ENCODE data around the gene PRRX2. TPM values are rescaled to one million over a fixed set of nuclear protein-coding genes. Genes with fewer than 3 reads are reported as not detected.
A peak's percentile ranks its signal among the peaks of the same experiment; 100 is the strongest.

Gene PRRX2
- total RNA-seq, 6 donors from 2014 or later: 0.61 to 5.8 (median 1.3) TPM; not detected in 3

DNA sequence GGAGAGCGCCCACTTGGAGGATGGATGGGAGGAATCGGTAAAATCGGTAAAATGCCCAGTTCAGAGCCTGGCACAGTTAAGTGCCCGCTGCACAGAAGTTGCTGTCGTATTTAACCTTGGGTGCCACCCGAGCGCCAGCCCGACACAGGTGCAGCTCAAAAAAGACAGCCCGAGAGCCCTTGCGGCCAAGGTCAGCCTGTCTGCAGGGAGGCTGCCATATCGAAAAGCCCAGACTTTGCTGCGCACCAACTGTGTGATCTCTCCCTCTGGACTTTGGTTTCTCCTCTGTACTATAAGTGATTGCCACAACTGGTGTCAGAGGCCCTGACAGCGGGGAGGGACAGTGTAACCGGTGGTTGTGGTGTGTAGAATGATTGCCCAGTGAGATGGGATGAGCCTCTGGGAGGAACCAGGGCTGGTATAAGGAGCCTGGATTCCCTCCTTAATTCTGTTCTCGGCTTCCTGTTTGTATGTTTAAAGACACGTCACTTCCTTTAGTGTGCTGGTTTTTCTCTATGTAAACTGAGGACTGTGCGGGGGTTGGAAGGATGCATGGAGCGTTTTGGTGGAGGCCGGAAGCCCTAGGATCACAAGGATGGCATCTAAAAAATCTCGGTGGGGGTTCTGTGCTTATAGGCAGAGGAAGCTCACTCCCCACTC, 38.7 kb upstream of the PRRX2 start:
- Histone ChIP-seq H3K27me3 (no peaks in the 10 kb centered on the region), H3K36me3 (peaks cover 0 to 2% (median 0%) of the 10 kb centered on the region in 4 donors), H3K9me3 (no peaks in the 10 kb centered on the region), H3K4me3 (peak overlapping the region; percentile 80 to 89 (median 86)), H3K4me1 (peaks cover 23 to 70% (median 36%) of the 10 kb centered on the region in 4 donors), H3K27ac (peak overlapping the region; percentile 92 to 94 (median 94))
- peak; percentile 1 to 37 for ATAC-seq (ENCODE audit: low FRiP score in 2 of 2)
- no peak for TF ChIP-seq POLR2A (IDR thresholded peaks at IDR 0.05)
- TF ChIP-seq EP300 (IDR thresholded peaks at IDR 0.05): no peak
- TF ChIP-seq POLR2AphosphoS5 (IDR thresholded peaks at IDR 0.05): no peak
- TF ChIP-seq, protein P1, sequence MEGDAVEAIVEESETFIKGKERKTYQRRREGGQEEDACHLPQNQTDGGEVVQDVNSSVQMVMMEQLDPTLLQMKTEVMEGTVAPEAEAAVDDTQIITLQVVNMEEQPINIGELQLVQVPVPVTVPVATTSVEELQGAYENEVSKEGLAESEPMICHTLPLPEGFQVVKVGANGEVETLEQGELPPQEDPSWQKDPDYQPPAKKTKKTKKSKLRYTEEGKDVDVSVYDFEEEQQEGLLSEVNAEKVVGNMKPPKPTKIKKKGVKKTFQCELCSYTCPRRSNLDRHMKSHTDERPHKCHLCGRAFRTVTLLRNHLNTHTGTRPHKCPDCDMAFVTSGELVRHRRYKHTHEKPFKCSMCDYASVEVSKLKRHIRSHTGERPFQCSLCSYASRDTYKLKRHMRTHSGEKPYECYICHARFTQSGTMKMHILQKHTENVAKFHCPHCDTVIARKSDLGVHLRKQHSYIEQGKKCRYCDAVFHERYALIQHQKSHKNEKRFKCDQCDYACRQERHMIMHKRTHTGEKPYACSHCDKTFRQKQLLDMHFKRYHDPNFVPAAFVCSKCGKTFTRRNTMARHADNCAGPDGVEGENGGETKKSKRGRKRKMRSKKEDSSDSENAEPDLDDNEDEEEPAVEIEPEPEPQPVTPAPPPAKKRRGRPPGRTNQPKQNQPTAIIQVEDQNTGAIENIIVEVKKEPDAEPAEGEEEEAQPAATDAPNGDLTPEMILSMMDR (IDR thresholded peaks at IDR 0.05): no peak
- 2 to 9% methylated on average over 11 to 19 of the region's 20 CpGs for WGBS, 2 donors
- no peak for DNase-seq

DNA sequence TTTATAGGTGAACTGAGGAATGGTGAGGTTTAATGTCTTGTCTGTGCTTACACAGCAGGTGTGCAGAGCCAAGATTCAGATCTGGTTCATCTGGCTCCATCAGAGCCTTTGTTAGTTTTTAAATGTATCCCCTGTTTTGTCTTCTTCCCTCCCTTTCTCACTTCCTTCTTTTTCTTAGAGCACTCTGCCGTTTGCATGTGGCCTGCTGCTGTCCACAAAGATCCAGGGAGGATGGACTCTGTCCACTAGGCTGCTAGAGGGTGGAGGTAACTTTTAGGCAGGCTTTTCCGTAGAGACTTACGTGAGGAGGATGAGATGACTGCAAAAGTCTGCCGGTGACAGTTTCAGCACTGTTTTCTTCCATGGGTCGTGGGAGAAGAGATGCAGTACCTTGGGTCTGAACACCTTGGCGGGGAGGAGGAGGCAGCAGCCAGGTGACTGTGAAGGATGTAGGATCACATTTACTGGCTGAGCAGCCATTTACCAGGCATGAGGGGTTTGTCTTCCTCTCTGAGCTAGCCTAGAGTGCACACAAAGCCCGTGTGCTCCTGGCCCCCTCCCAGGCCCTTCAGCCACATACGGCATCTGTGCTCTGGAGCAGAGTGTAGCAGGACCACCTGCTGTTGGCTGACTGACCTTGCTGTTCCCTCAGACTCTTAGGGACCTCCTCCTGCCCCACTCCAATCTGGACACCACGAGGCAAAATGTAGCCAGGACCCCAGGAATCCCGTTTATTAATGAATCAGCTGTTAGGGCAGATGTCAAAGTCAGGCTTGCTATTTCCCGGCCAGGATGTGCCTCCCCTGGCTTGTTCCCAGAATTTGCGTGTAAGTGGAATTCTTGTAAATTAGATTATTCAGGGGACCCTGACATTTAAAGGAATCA, 37.6 kb upstream of the PRRX2 start:
- H3K36me3 ChIP-seq: peaks cover 0 to 10% (median 6%) of the 10 kb centered on the region in 4 donors
- no peaks in the 10 kb centered on the region for H3K27me3 ChIP-seq
- ATAC-seq (ENCODE audit: low FRiP score in 2 of 2): no peak
- peak overlapping the region in 1 of 4 donors; percentile 93 for H3K27ac ChIP-seq
- peaks cover 23 to 77% (median 36%) of the 10 kb centered on the region in 4 donors for H3K4me1 ChIP-seq
- no peak for TF ChIP-seq EP300 (IDR thresholded peaks at IDR 0.05)
- TF ChIP-seq, protein P1 (IDR thresholded peaks at IDR 0.05): no peak
- no peak for TF ChIP-seq POLR2A (IDR thresholded peaks at IDR 0.05)
- TF ChIP-seq POLR2AphosphoS5 (IDR thresholded peaks at IDR 0.05): no peak
- DNase-seq: no peak
- peak overlapping the region in 2 of 4 donors; percentile 80 to 87 for H3K4me3 ChIP-seq
- WGBS, 2 donors: 64% methylated on average over 10 to 11 of the region's 12 CpGs
- no peaks in the 10 kb centered on the region for H3K9me3 ChIP-seq

DNA sequence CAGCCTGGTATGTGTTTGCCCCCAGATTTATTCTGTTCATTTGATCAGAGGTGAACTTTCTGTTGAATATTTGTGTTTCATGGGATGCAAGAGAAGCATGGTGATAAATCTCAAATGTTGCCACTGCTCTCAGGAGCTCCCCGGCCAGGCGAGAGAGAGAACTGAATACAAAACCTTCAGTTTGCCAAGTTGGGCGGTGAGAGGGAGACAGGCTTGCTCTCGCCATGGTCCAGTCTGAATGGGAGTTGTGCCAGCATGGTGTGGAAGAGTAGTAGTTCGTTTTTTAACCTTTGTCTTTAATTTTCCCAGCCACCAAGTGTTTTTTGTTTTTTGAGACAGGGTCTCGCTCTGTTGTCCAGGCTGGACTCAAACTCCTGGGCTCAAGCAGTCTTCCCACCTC, 36.7 kb upstream of the PRRX2 start:
- peaks cover 23 to 77% (median 36%) of the 10 kb centered on the region in 4 donors for H3K4me1 ChIP-seq
- no peaks in the 10 kb centered on the region for H3K27me3 ChIP-seq
- ATAC-seq (ENCODE audit: low FRiP score in 2 of 2) (no peak), DNase-seq (no peak)
- no peak for TF ChIP-seq POLR2AphosphoS5 (IDR thresholded peaks at IDR 0.05)
- no peak for TF ChIP-seq EP300 (IDR thresholded peaks at IDR 0.05)
- TF ChIP-seq, protein P1 (IDR thresholded peaks at IDR 0.05): no peak
- no peak for TF ChIP-seq POLR2A (IDR thresholded peaks at IDR 0.05)
- H3K4me3 ChIP-seq: no peak overlapping the region
- no peak overlapping the region for H3K27ac ChIP-seq
- no peaks in the 10 kb centered on the region for H3K9me3 ChIP-seq
- WGBS, 2 donors: 80 to 86% methylated on average over 6 of the region's 6 CpGs
- peaks cover 0 to 20% (median 15%) of the 10 kb centered on the region in 4 donors for H3K36me3 ChIP-seq

DNA sequence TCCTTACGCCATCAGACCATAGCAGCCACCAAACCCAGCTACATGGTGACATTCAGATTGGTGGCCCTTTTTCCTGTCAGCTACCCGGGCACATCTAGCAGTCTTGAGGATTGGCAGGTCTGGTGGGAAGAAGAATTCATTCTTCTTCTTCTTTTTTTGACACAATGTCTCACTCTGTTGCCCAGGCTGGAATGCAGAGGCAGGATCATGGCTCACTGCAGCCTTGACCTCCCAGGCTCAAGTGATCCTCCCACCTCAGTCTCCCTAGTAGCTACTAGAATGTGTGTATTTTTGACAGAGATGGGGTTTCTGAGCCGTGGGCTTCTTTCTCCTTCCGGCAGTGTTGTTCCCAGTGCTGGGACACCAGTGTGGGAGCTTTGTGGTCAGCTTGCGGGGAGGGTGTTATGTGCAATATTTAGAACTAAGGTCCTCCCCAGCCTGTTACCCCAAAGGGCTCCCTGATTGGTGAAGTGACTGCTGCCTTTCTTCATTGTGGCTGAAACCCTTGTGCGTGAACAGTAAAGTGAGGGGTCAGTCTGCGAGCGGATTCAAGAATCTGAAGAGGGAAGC, 36.1 kb upstream of the PRRX2 start:
- Histone ChIP-seq H3K27ac (no peak overlapping the region), H3K9me3 (no peaks in the 10 kb centered on the region), H3K4me1 (peaks cover 23 to 72% (median 36%) of the 10 kb centered on the region in 4 donors), H3K36me3 (peaks cover 5 to 26% (median 21%) of the 10 kb centered on the region in 4 donors), H3K4me3 (no peak overlapping the region), H3K27me3 (no peaks in the 10 kb centered on the region)
- TF ChIP-seq POLR2AphosphoS5 (IDR thresholded peaks at IDR 0.05): no peak
- TF ChIP-seq EP300 (IDR thresholded peaks at IDR 0.05): no peak
- TF ChIP-seq, protein P1 (IDR thresholded peaks at IDR 0.05): no peak
- no peak for TF ChIP-seq POLR2A (IDR thresholded peaks at IDR 0.05)
- WGBS, 2 donors: 72 to 81% methylated on average over 7 to 8 of the region's 8 CpGs
- DNase-seq: no peak
- ATAC-seq (ENCODE audit: low FRiP score in 2 of 2): no peak

Data from upper lobe of left lung (tissue), 6 donors.